ENCODE results near the gene ELOVL2.

Gene ELOVL2

GRCh38 chr6:11066505-11067347, 22.6 kb upstream of the ELOVL2 start:
- Mint-ChIP-seq H3K4me1 (no peaks in the 10 kb centered on the region), H3K4me3 (no peak overlapping the region), H3K27me3 (no peaks in the 10 kb centered on the region), H3K27ac (peak overlapping the region in 1 of 2 donors; percentile 49), H3K9me3 (no peaks in the 10 kb centered on the region)
- no peak for ATAC-seq
- no peak for DNase-seq

DNA sequence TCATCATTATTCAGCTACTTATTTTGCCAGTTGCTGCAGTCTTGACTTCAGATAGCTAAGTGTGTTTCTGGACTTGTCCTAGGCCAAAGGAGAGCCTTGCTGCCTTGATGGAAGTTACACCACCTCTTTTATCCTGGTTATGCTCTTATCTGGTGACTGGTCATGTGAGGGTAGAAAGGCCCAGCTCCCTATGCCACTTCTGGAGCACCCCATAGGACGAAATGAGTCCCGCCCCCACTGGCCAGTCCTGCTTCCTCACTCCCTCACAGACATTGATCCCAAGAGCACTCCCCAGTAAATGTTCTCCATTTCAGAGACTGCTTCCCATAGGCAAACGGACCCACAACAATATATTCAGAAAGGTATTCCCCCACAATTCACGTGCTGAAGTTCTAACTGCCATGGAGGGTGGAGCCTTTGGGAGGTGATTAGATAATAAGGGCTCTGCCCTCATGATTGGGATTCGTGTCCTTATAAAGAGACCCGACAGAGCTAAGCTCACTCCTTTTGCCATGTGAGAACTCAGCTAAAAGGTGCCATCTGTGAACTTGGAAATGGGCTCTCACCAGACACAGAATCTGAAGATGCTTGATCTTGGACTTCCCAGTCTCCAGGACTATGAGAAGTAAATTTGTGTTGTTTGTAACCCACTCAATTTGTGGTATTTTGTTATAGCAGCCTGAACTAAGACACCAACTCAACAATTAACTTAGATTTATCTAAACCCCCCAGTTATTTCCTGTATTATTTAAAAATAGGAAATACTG, 21.5 kb upstream of the ELOVL2 start:
- Mint-ChIP-seq H3K4me1 (no peaks in the 10 kb centered on the region), H3K9me3 (no peaks in the 10 kb centered on the region), H3K27ac (no peak overlapping the region), H3K4me3 (no peak overlapping the region), H3K27me3 (no peaks in the 10 kb centered on the region)
- no peak for DNase-seq
- ATAC-seq: no peak

GRCh38 chr6:11064836-11065235, 20.7 kb upstream of the ELOVL2 start:
- Mint-ChIP-seq H3K9me3 (no peaks in the 10 kb centered on the region), H3K4me3 (no peak overlapping the region), H3K27me3 (no peaks in the 10 kb centered on the region), H3K4me1 (no peaks in the 10 kb centered on the region), H3K27ac (no peak overlapping the region)
- ATAC-seq (no peak), DNase-seq (no peak)

- H3K9me3 Mint-ChIP-seq: no peaks in the 10 kb centered on the region
- DNase-seq: no peak
- H3K4me1 Mint-ChIP-seq: no peaks in the 10 kb centered on the region
- no peak overlapping the region for H3K4me3 Mint-ChIP-seq
- H3K27ac Mint-ChIP-seq: no peak overlapping the region
- ATAC-seq: no peak
- no peaks in the 10 kb centered on the region for H3K27me3 Mint-ChIP-seq
Observed at GRCh38 chr6:11062715-11063114, 18.6 kb upstream of the ELOVL2 start.

DNA sequence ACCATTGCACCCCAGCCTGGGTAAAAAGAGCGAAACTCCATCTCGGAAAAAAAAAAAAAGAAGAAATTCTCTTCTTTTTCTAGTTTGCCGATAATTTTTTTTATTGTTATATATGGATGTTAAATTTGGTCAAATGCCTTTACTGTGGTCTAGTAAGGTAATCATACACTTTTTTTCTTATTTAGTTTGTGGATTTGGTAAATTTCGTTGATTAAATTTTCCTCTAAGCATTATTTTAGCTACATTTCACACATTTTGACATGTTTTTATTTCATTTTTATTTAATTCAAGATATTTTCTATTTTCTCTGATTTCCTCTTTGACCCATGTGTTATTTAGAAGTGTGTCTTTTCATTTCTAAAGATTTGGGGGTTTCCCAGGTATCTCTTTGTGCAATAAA, 18.0 kb upstream of the ELOVL2 start:
- no peak for ATAC-seq
- Mint-ChIP-seq H3K4me1 (no peaks in the 10 kb centered on the region), H3K4me3 (no peak overlapping the region), H3K27me3 (no peaks in the 10 kb centered on the region), H3K9me3 (no peaks in the 10 kb centered on the region), H3K27ac (no peak overlapping the region)
- DNase-seq: no peak

- DNase-seq (no peak), ATAC-seq (no peak)
- Mint-ChIP-seq H3K4me1 (no peaks in the 10 kb centered on the region), H3K4me3 (no peak overlapping the region), H3K9me3 (no peaks in the 10 kb centered on the region), H3K27me3 (no peaks in the 10 kb centered on the region), H3K27ac (no peak overlapping the region)
Observed at GRCh38 chr6:11058406-11058805, 14.3 kb upstream of the ELOVL2 start.

- no peaks in the 10 kb centered on the region for H3K9me3 Mint-ChIP-seq
Observed at GRCh38 chr6:11056871-11057270, 12.8 kb upstream of the ELOVL2 start.

GRCh38 chr6:11055127-11055627, 11.1 kb upstream of the ELOVL2 start:
- Mint-ChIP-seq H3K27ac (no peak overlapping the region), H3K4me1 (no peaks in the 10 kb centered on the region), H3K4me3 (no peak overlapping the region), H3K9me3 (no peaks in the 10 kb centered on the region), H3K27me3 (peaks cover 7% of the 10 kb centered on the region)
- no peak for ATAC-seq
- DNase-seq: no peak

More at GRCh38 chr6:11056871-11057270, 12.8 kb upstream of the ELOVL2 start:
- ATAC-seq: no peak
- Mint-ChIP-seq H3K4me3 (no peak overlapping the region), H3K4me1 (no peaks in the 10 kb centered on the region), H3K27me3 (no peaks in the 10 kb centered on the region), H3K27ac (no peak overlapping the region)
- no peak for DNase-seq

- Mint-ChIP-seq H3K4me3 (no peak overlapping the region), H3K4me1 (no peaks in the 10 kb centered on the region), H3K27ac (no peak overlapping the region), H3K9me3 (no peaks in the 10 kb centered on the region), H3K27me3 (peaks cover 12% of the 10 kb centered on the region)
- DNase-seq (no peak), ATAC-seq (no peak)
Observed at GRCh38 chr6:11054722-11055121, 10.6 kb upstream of the ELOVL2 start.

- Mint-ChIP-seq H3K4me3 (no peak overlapping the region), H3K27ac (no peak overlapping the region), H3K4me1 (no peaks in the 10 kb centered on the region), H3K27me3 (peaks cover 25% of the 10 kb centered on the region), H3K9me3 (no peaks in the 10 kb centered on the region)
- DNase-seq (no peak), ATAC-seq (no peak)
Observed at GRCh38 chr6:11053307-11053706, 9.2 kb upstream of the ELOVL2 start.

DNA sequence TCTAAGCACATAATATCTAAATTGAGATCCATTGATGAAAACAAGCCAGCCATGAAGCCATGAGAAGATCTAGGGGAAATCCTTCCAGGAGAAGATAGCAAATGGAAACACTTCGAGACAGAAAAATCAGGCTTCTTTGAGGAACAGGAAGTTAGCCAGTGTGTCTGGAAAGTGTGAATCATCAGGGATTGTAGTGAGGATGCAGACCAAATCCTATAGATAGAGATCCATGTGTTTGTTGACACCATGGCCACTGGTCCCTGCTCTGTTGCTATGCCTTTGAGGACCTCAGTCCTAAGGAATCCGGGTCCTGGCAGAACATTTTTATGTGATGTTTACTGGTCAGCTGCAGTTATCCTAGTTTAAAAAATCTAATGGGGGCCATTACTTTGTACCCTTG, 6.6 kb upstream of the ELOVL2 start:
- no peaks in the 10 kb centered on the region for H3K9me3 Mint-ChIP-seq
- no peak overlapping the region for H3K4me3 Mint-ChIP-seq
- DNase-seq: no peak
- H3K27ac Mint-ChIP-seq: no peak overlapping the region
- H3K27me3 Mint-ChIP-seq: peaks cover 49% of the 10 kb centered on the region
- no peaks in the 10 kb centered on the region for H3K4me1 Mint-ChIP-seq
- no peak for ATAC-seq

DNA sequence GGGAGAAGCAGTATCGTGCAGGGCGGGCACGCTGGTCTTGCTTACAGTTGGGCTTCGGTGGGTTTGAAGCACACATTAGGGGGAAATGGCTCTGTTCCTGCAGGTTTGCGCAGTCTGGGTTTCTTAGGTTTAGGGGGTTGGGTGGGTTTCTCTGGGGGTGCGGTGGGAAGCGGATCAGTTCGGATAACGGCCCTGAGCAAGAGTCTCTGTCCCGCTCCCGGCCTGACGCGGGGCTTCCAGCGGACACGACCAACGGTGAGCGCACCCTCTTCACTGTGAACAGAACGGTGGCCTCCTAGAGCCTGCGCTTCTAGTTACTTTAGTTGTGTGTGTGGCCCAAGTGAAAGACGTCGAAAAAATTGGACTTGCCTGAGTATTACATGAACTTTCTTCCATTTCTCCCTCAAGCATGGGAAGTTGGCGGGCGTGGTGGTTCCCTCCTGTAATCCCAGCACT, 635 bp upstream of the ELOVL2 start:
- ATAC-seq (no peak), DNase-seq (no peak)
- H3K27ac Mint-ChIP-seq: no peak overlapping the region
- H3K27me3 Mint-ChIP-seq: peaks cover 81% of the 10 kb centered on the region
- H3K4me3 Mint-ChIP-seq: peak overlapping the region; percentile 78 to 79
- H3K9me3 Mint-ChIP-seq: no peaks in the 10 kb centered on the region
- H3K4me1 Mint-ChIP-seq: peaks cover 17% of the 10 kb centered on the region

- ATAC-seq: peak; percentile 29
- peaks cover 80% of the 10 kb centered on the region for H3K27me3 Mint-ChIP-seq
- DNase-seq: peak in 1 of 2 donors; percentile 13
- no peak overlapping the region for H3K27ac Mint-ChIP-seq
- H3K4me1 Mint-ChIP-seq: peaks cover 17% of the 10 kb centered on the region
- no peaks in the 10 kb centered on the region for H3K9me3 Mint-ChIP-seq
- peak overlapping the region; percentile 47 to 71 for H3K4me3 Mint-ChIP-seq
Observed at GRCh38 chr6:11043378-11043960, 636 bp downstream of the ELOVL2 start.

DNA sequence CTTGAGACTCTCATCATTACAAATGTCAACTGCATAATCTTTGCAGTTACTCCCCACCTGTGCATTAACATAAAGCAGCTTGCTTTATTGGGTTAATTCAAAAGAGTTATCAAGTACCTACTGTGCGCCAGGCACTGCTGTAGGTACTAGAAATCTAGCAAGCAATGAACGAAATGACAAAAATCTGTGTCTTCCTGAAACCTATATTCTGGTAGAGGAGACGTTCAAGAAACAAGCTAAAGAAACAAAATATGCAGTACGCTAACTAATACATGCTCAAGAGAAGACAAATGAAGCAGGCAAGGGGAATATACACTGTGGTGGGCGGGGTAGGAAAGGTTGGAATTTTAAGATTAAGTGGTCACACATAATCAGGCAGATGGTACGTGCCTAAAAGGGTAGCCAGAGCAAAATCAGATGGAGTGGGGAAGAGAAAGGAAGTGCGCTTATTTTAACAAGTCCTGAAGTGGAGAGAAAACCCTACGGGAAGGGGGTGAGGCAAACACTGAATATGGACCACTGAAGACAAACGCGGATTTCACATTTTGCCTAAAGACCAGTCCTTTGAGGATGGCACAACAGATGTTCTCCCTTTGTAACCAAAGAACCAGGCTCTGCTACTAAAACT, 1.2 kb downstream of the ELOVL2 start:
- ATAC-seq: no peak
- no peak overlapping the region for H3K27ac Mint-ChIP-seq
- H3K9me3 Mint-ChIP-seq: no peaks in the 10 kb centered on the region
- peaks cover 17% of the 10 kb centered on the region for H3K4me1 Mint-ChIP-seq
- no peak for DNase-seq
- peak overlapping the region; percentile 47 to 71 for H3K4me3 Mint-ChIP-seq
- peaks cover 74% of the 10 kb centered on the region for H3K27me3 Mint-ChIP-seq

DNA sequence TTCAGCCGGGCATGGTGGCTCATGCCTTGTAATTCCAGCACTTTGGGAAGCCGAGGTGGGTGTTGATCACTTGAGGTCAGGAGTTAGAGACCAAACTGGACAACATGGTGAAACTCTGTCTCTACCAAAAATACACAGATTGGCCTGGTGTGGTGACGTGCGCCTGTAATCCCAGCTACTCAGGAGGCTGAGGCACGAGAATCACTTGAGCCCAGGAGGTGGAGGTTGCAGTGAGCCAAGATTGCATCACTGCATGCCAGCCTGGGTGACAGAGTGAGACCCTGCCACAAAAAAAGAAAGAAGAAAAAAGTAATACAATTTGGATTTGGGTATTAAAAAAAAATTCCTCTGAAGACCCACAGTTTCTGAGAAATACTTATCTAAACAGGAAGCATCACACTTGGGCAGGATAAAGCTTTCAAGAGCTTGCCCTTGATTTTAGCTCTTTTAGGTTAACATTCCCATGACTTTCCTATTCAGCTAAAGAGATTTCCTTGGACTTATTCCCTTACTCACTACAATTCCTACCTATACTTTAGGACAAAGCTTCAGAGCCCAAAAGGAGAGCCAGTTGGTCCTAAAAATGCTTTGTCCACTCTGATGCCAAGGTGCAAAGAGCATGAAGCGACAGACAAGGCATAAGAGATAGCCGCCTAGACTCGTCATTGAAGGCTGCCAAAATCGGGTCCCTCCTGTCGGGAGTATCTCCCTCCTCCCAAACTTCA, 1.9 kb downstream of the ELOVL2 start:
- Mint-ChIP-seq H3K4me3 (no peak overlapping the region), H3K27ac (no peak overlapping the region), H3K4me1 (peaks cover 17% of the 10 kb centered on the region), H3K9me3 (no peaks in the 10 kb centered on the region), H3K27me3 (peaks cover 70% of the 10 kb centered on the region)
- DNase-seq: no peak
- no peak for ATAC-seq

Measured in stimulated activated naive CD8-positive, alpha-beta T cell treated with anti-CD3 and anti-CD28 coated beads, Interleukin-15, amount 100 ng/mL, for 72 hours (primary cell).